Hepatocyte (in vitro differentiated cells): ENCODE measurements around the gene RBM33.

Experiments
- EZH2 ChIP-seq: fragments of 200-600 bp; sonication (generic); IDR thresholded peaks from 2 replicates; pipeline ENCODE4 v1.6.1; 2016; ENCODE audit warnings: antibody characterized with exemption, mild to moderate bottlenecking, borderline replicate concordance
- EZH2phosphoT487 ChIP-seq: fragments of 200-600 bp; sonication (generic); IDR thresholded peaks from one replicate; pipeline ENCODE4 v1.6.1; 2018; ENCODE audit warnings: antibody characterized with exemption, mild to moderate bottlenecking, low read depth, moderate library complexity; ENCODE audit not compliant: unreplicated experiment, severe bottlenecking
- TF ChIP-seq, protein P1 (sequence below): fragments of 200-600 bp; sonication (generic); IDR thresholded peaks from 2 replicates; pipeline ENCODE4 v1.5.1; 2016; ENCODE audit warnings: antibody characterized with exemption, mild to moderate bottlenecking; ENCODE audit not compliant: poor library complexity

DNA sequence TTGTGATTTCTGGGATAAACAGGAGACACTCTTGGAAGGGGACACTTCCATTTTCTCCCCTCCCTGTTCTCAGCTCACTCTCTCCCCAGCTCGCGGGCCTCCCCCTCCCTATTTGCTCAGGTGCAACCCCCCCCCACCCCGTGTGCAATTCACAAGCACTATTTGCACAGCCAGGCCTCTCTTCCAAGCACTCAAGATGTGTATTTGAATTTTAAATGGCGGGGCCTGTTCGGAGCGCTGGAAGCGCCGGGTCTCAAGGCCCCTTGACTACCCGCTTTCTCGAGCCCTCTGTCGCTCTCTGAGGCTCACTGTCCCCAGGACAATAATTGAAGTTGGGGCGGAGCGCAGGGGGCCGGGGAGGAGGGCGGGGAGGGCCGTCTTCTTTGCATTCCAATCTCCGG lies 160.0 kb downstream of the RBM33 start:
- TF ChIP-seq, protein P1, sequence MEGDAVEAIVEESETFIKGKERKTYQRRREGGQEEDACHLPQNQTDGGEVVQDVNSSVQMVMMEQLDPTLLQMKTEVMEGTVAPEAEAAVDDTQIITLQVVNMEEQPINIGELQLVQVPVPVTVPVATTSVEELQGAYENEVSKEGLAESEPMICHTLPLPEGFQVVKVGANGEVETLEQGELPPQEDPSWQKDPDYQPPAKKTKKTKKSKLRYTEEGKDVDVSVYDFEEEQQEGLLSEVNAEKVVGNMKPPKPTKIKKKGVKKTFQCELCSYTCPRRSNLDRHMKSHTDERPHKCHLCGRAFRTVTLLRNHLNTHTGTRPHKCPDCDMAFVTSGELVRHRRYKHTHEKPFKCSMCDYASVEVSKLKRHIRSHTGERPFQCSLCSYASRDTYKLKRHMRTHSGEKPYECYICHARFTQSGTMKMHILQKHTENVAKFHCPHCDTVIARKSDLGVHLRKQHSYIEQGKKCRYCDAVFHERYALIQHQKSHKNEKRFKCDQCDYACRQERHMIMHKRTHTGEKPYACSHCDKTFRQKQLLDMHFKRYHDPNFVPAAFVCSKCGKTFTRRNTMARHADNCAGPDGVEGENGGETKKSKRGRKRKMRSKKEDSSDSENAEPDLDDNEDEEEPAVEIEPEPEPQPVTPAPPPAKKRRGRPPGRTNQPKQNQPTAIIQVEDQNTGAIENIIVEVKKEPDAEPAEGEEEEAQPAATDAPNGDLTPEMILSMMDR, result no peak
- TF ChIP-seq EZH2, result no peak
- TF ChIP-seq EZH2phosphoT487, result no peak
